Lung (tissue), 12 donors: ENCODE results near the gene CORO2A. TPM values are rescaled to one million over a fixed set of nuclear protein-coding genes. Genes with fewer than 3 reads are reported as not detected.

ENCODE experiments used
- ATAC-seq: fragments of 200-7000 bp; cut with Tn5 transposase; one replicate; pipeline ENCODE4 v1.9.1; 2020; ENCODE audit warnings: moderate number of reproducible peaks; ENCODE audit not compliant: insufficient read depth, low FRiP score
- DNase-seq, 3 donors: peaks; one replicate each; pipeline ENCODE4 v3.0.0-alpha.2; 2013 to 2017
- H3K27ac ChIP-seq, 2 donors: one replicate each; pipeline ENCODE4 v1.5.1; 2013; ENCODE audit warnings: mild to moderate bottlenecking in 2 of 2, moderate library complexity in 2 of 2, control low read depth in 1 of 2, inconsistent platforms in 1 of 2, low read depth in 1 of 2, low read length in 1 of 2
- H3K27me3 ChIP-seq, 3 donors: one replicate each; pipeline ENCODE4 v1.5.1; 2013; ENCODE audit warnings: low read length in 2 of 3; ENCODE audit not compliant: control insufficient read depth in 3 of 3, insufficient read depth in 3 of 3
- H3K36me3 ChIP-seq, 4 donors: one replicate each; pipeline ENCODE4 v1.5.1; 2013; ENCODE audit warnings: low read length in 4 of 4, mild to moderate bottlenecking in 1 of 4, moderate library complexity in 1 of 4; ENCODE audit not compliant: control insufficient read depth in 4 of 4, insufficient read depth in 4 of 4
- H3K4me1 ChIP-seq, 5 donors: one replicate each; pipeline ENCODE4 v1.5.1; 2013; ENCODE audit warnings: low read length in 5 of 5, mild to moderate bottlenecking in 2 of 5, moderate library complexity in 1 of 5; ENCODE audit not compliant: control insufficient read depth in 5 of 5, insufficient read depth in 5 of 5
- H3K4me3 ChIP-seq: one replicate; pipeline ENCODE4 v1.5.1; 2013; ENCODE audit warnings: mild to moderate bottlenecking, control low read depth, moderate library complexity
- H3K9ac ChIP-seq, 2 donors: one replicate each; pipeline ENCODE4 v1.5.1; 2013; ENCODE audit warnings: low read length in 2 of 2, control low read depth in 1 of 2; ENCODE audit not compliant: insufficient read depth in 1 of 2
- H3K9me3 ChIP-seq, 4 donors: one replicate each; pipeline ENCODE4 v1.5.1; 2013; ENCODE audit warnings: low read length in 3 of 4, mild to moderate bottlenecking in 1 of 4, moderate library complexity in 1 of 4; ENCODE audit not compliant: control insufficient read depth in 4 of 4, insufficient read depth in 3 of 4
- CTCF ChIP-seq: IDR thresholded peaks from 2 replicates; pipeline ENCODE4 v1.5.1; 2012; ENCODE audit warnings: mild to moderate bottlenecking; ENCODE audit errors: control extremely low read depth, extremely low read depth
- WGBS, 2 donors: extraction: QIAGEN DNeasy Blood & Tissue Kit; methylation state at CpG; one replicate each; pipeline ENCODE4 v1.1.7; 2013; 5-methylcytosine and 5-hydroxymethylcytosine counted together
- polyA plus RNA-seq, 2 donors: library from polyadenylated mRNA; stranded (reverse); fragments of 200-250 nt; gene quantifications; one replicate each; pipeline ENCODE4 v1.2.1, GENCODE V29; 2013
- total RNA-seq, 2 donors: library from RNA; depleted of rRNA in 1 of 2; stranded (reverse); fragments of >200 nt in 1 of 2; gene quantifications; one replicate each; pipeline ENCODE4 v1.2.1, GENCODE V29; 2014 to 2021
- donor health status: control.
- donor health status: control.
- donor health status: Bipolar disorder and iron deficiency.
- donor health status: healthy.
- donor health status: DM: yes; HTN: yes; CAD: no.

Gene CORO2A
- total and polyA plus RNA-seq, 4 donors = 6.8 to 22.3 (median 14.7) TPM

DNA sequence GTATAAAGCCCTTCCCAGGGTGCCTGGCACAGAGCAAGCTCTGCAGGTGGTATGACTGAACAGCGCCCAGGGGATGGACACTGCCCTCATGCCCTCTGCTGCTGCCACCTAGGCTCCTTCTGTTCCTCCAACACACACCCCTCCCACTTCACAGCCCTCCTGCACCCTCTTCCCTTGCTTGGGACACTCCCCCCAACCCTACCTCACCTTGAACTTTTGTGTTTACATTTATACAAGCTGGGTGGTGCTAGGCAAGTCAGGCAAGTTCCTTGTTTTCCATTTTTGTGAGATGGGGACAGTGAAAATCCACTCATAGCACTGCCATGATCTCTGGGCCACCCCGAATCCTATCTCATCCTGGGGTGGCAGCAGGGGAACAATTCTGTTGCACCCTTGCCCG lies 18.8 kb upstream of the CORO2A start:
- Histone ChIP-seq H3K27me3 (no peaks in the 10 kb centered on the region), H3K36me3 (peaks cover 0 to 59% (median 0%) of the 10 kb centered on the region in 4 donors), H3K9ac (no peak overlapping the region), H3K27ac (no peak overlapping the region), H3K4me1 (no peaks in the 10 kb centered on the region), H3K4me3 (no peak overlapping the region), H3K9me3 (no peaks in the 10 kb centered on the region)
- WGBS, 2 donors = 93 to 98% methylated on average over 3 of the region's 3 CpGs
- no peak for ATAC-seq
- no peak for TF ChIP-seq CTCF
- DNase-seq = no peak

GRCh38 chr9:98210435-98210834 lies 18.0 kb upstream of the CORO2A start:
- no peak for DNase-seq
- TF ChIP-seq CTCF = no peak
- Histone ChIP-seq H3K9me3 (no peaks in the 10 kb centered on the region), H3K4me3 (no peak overlapping the region), H3K36me3 (peaks cover 0 to 53% (median 0%) of the 10 kb centered on the region in 4 donors), H3K27me3 (no peaks in the 10 kb centered on the region), H3K4me1 (no peaks in the 10 kb centered on the region), H3K27ac (no peak overlapping the region), H3K9ac (no peak overlapping the region)
- 93 to 99% methylated on average over 9 of the region's 9 CpGs for WGBS, 2 donors
- ATAC-seq = no peak

DNA sequence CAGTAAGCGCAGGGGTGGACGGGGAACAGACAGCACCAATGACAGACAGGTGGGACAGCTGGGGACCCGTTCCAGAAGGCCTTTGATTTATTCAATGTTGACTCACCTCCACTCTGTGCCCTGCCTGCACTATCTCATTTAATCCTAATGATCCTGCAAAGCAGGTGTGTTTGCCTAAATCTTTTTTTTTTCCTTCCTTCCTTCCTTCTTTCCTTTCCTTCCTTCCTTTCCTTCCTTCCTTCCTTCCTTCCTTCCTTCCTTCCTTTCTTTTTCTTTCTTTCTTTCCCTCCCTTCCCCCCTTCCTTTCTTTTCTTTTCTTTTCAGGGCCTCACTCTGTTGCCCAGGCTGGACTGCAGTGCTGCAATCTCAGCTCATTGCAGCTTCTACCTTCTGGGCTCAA lies 17.1 kb upstream of the CORO2A start:
- Histone ChIP-seq H3K4me3 (no peak overlapping the region), H3K9me3 (no peaks in the 10 kb centered on the region), H3K9ac (no peak overlapping the region), H3K36me3 (peaks cover 0 to 51% (median 0%) of the 10 kb centered on the region in 4 donors), H3K4me1 (no peaks in the 10 kb centered on the region), H3K27ac (no peak overlapping the region), H3K27me3 (no peaks in the 10 kb centered on the region)
- ATAC-seq = no peak
- WGBS, 2 donors = 84 to 91% methylated on average over 3 of the region's 3 CpGs
- DNase-seq = no peak
- TF ChIP-seq CTCF = no peak

- H3K9ac ChIP-seq = no peak overlapping the region
- H3K27me3 ChIP-seq = no peaks in the 10 kb centered on the region
- peak overlapping the region in 1 of 2 donors; percentile 12 for H3K27ac ChIP-seq
- H3K4me3 ChIP-seq = no peak overlapping the region
- DNase-seq (no peak), ATAC-seq (no peak)
- H3K36me3 ChIP-seq = peaks cover 0 to 48% (median 0%) of the 10 kb centered on the region in 4 donors
- no peaks in the 10 kb centered on the region for H3K4me1 ChIP-seq
- H3K9me3 ChIP-seq = no peaks in the 10 kb centered on the region
- TF ChIP-seq CTCF = no peak
- 82 to 94% methylated on average over 20 of the region's 20 CpGs for WGBS, 2 donors
These were observed 16.2 kb upstream of the CORO2A start for GRCh38 chr9:98208635-98209034.
